HG03558 (cell line): Measurements from ENCODE around the gene NEMP1.

Experiments
- ATAC-seq: cut with Tn5 transposase; IDR thresholded peaks from one replicate; pipeline ENCODE4 v1.9.1; 2021; ENCODE audit warnings: moderate number of reproducible peaks; ENCODE audit not compliant: unreplicated experiment; ENCODE audit errors: extremely low read depth

The NEMP1 gene

GRCh38 chr12:57006809-57007475 lies 71.6 kb downstream of the NEMP1 start:
- ATAC-seq: no peak

- no peak for ATAC-seq
Observed at GRCh38 chr12:57005980-57006808, 72.4 kb downstream of the NEMP1 start, which contains the start of gene ZBTB39. Gene ZBTB39 (minus strand): TSS chr12:57006546. CDS start chr12:57004917, 1,629 bp downstream.
